ENCODE measurements around the gene NGEF. TPM values are rescaled to one million over a fixed set of nuclear protein-coding genes. Genes with fewer than 3 reads are reported as not detected.
A peak's percentile ranks its signal among the peaks of the same experiment; 100 is the strongest.

The NGEF gene
- total and polyA plus RNA-seq, 9 of the 15 experiments (the other 6 are each of a cell fraction or from before 2014, with no cell fraction given), result 0.07 to 0.17 (median 0.09) TPM; not detected in 6

- ChIA-PET CTCF (ENCODE audit: low intra/inter-chr PET ratio) (no interaction called here), POLR2A (no interaction called here)
- intact Hi-C loops (cut with micrococcal nuclease) (no loop called here), in situ Hi-C loops (cut with MboI) (no loop called here)
- no peaks in the 10 kb centered on the region for H3K36me3 ChIP-seq (ENCODE audit: control insufficient read depth, insufficient read depth, low read length)
- no peak overlapping the region for H3K4me2 ChIP-seq (ENCODE audit: insufficient read depth, low read length)
- no peaks in the 10 kb centered on the region for H3K9me1 ChIP-seq (ENCODE audit: control insufficient read depth, insufficient read depth, low read length)
- H3K9ac ChIP-seq (ENCODE audit: insufficient read depth in 1 of 2, low read depth in 2 of 2, low read length in 2 of 2), result no peak overlapping the region
- 5% methylated on average over 7 of the region's 7 CpGs for WGBS (ENCODE audit: insufficient coverage, low coverage, missing lambda C conversion rate)
- FAIRE-seq (no peak), ATAC-seq (peak; percentile 67), DNase-seq (ENCODE audit: extremely low read depth in 1 of 4, low spot score in 3 of 4) (peak in 1 of 4 experiments; percentile 19)
- no TSS peak for BruUV-seq (replicated peaks)
- no peak overlapping the region for H3K27ac ChIP-seq (ENCODE audit: extremely low read depth, low read depth, low read length)
- no peak overlapping the region for H2AFZ ChIP-seq (ENCODE audit: low read depth, low read length)
- no peaks in the 10 kb centered on the region for H3K9me3 ChIP-seq (replicated peaks; ENCODE audit: control insufficient read depth, insufficient read depth, low read depth, low read length)
- peaks cover 0 to 7% of the 10 kb centered on the region in 2 experiments; a peak in 1 of 5 replicates for H3K4me1 ChIP-seq (replicated peaks in 1 of 2; ENCODE audit: control insufficient read depth in 2 of 2, insufficient read depth in 2 of 2, low read length in 2 of 2)
- H3K27me3 ChIP-seq (ENCODE audit: control insufficient read depth in 2 of 2, insufficient read depth in 2 of 2, low read length in 2 of 2), result peaks cover 0 to 25% of the 10 kb centered on the region in 2 experiments; a peak in 2 of 5 replicates
- H4K20me1 ChIP-seq (replicated peaks; ENCODE audit: control insufficient read depth, insufficient read depth, low read length), result no peaks in the 10 kb centered on the region
- H3K79me2 ChIP-seq (ENCODE audit: control insufficient read depth, insufficient read depth, low read length), result no peaks in the 10 kb centered on the region
- H3K4me3 ChIP-seq, result no peak overlapping the region
- no peak for TF ChIP-seq SRF (CRISPR knock-in tag; IDR thresholded peaks at IDR 0.05)
- TF ChIP-seq ZSCAN29 (IDR thresholded peaks at IDR 0.05), result no peak
- TF ChIP-seq FOXJ2 (tag; IDR thresholded peaks at IDR 0.05), result no peak
- no peak for TF ChIP-seq ELF1 (tag; IDR thresholded peaks at IDR 0.05)
- TF ChIP-seq, protein P1, sequence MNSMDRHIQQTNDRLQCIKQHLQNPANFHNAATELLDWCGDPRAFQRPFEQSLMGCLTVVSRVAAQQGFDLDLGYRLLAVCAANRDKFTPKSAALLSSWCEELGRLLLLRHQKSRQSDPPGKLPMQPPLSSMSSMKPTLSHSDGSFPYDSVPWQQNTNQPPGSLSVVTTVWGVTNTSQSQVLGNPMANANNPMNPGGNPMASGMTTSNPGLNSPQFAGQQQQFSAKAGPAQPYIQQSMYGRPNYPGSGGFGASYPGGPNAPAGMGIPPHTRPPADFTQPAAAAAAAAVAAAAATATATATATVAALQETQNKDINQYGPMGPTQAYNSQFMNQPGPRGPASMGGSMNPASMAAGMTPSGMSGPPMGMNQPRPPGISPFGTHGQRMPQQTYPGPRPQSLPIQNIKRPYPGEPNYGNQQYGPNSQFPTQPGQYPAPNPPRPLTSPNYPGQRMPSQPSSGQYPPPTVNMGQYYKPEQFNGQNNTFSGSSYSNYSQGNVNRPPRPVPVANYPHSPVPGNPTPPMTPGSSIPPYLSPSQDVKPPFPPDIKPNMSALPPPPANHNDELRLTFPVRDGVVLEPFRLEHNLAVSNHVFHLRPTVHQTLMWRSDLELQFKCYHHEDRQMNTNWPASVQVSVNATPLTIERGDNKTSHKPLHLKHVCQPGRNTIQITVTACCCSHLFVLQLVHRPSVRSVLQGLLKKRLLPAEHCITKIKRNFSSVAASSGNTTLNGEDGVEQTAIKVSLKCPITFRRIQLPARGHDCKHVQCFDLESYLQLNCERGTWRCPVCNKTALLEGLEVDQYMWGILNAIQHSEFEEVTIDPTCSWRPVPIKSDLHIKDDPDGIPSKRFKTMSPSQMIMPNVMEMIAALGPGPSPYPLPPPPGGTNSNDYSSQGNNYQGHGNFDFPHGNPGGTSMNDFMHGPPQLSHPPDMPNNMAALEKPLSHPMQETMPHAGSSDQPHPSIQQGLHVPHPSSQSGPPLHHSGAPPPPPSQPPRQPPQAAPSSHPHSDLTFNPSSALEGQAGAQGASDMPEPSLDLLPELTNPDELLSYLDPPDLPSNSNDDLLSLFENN (IDR thresholded peaks at IDR 0.05; ENCODE audit: low read depth in 2 of 2, low read length in 2 of 2), result no peak
- TF ChIP-seq, protein P2, sequence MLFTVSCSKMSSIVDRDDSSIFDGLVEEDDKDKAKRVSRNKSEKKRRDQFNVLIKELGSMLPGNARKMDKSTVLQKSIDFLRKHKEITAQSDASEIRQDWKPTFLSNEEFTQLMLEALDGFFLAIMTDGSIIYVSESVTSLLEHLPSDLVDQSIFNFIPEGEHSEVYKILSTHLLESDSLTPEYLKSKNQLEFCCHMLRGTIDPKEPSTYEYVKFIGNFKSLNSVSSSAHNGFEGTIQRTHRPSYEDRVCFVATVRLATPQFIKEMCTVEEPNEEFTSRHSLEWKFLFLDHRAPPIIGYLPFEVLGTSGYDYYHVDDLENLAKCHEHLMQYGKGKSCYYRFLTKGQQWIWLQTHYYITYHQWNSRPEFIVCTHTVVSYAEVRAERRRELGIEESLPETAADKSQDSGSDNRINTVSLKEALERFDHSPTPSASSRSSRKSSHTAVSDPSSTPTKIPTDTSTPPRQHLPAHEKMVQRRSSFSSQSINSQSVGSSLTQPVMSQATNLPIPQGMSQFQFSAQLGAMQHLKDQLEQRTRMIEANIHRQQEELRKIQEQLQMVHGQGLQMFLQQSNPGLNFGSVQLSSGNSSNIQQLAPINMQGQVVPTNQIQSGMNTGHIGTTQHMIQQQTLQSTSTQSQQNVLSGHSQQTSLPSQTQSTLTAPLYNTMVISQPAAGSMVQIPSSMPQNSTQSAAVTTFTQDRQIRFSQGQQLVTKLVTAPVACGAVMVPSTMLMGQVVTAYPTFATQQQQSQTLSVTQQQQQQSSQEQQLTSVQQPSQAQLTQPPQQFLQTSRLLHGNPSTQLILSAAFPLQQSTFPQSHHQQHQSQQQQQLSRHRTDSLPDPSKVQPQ (CRISPR knock-in tag; IDR thresholded peaks at IDR 0.05; ENCODE audit: borderline replicate concordance), result no peak
- no peak for TF ChIP-seq TAF9B (IDR thresholded peaks at IDR 0.05; ENCODE audit: partially characterized antibody)
- TF ChIP-seq MBD1 (CRISPR knock-in tag; IDR thresholded peaks at IDR 0.05), result no peak
- TF ChIP-seq, protein P3, sequence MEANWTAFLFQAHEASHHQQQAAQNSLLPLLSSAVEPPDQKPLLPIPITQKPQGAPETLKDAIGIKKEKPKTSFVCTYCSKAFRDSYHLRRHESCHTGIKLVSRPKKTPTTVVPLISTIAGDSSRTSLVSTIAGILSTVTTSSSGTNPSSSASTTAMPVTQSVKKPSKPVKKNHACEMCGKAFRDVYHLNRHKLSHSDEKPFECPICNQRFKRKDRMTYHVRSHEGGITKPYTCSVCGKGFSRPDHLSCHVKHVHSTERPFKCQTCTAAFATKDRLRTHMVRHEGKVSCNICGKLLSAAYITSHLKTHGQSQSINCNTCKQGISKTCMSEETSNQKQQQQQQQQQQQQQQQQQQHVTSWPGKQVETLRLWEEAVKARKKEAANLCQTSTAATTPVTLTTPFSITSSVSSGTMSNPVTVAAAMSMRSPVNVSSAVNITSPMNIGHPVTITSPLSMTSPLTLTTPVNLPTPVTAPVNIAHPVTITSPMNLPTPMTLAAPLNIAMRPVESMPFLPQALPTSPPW (CRISPR knock-in tag; IDR thresholded peaks at IDR 0.05), result no peak
- TF ChIP-seq POLR2A (conservative IDR thresholded peaks at IDR 0.05), result no peak
- no peak for TF ChIP-seq MAZ (CRISPR knock-in tag; conservative IDR thresholded peaks at IDR 0.05 in 1 of 2, IDR thresholded peaks at IDR 0.05 in 1 of 2)
- no peak for TF ChIP-seq KDM1A (IDR thresholded peaks at IDR 0.05)
- no peak for TF ChIP-seq ZNF224 (CRISPR knock-in tag; IDR thresholded peaks at IDR 0.05)
- TF ChIP-seq NFE2 (IDR thresholded peaks at IDR 0.05; ENCODE audit: low read depth), result no peak
- no peak for TF ChIP-seq KAT8 (IDR thresholded peaks at IDR 0.05; ENCODE audit: low read depth)
Measured at GRCh38 chr2:232999354-232999753, 13.7 kb downstream of the NGEF start.

All from K562 (cell line).